Neural progenitor cell (in vitro differentiated cells): ENCODE results near the gene MRC2. TPM values are rescaled to one million over a fixed set of nuclear protein-coding genes. Genes with fewer than 3 reads are reported as not detected.
A peak's percentile ranks its signal among the peaks of the same experiment; 100 is the strongest.

Source experiments
- DNase-seq: peaks from one replicate; pipeline ENCODE4 v3.0.0-alpha.2; 2016; ENCODE audit warnings: low spot score
- H2AFZ ChIP-seq: fragments of 200-600 bp; sonication (generic); replicated peaks from 2 replicates; pipeline ENCODE4 v1.6.1; 2016; ENCODE audit warnings: antibody characterized with exemption
- H3F3A ChIP-seq: fragments of 200-600 bp; sonication (generic); 2 replicates; pipeline ENCODE4 v1.6.1; 2016; ENCODE audit warnings: antibody characterized with exemption, low read depth
- H3K27ac ChIP-seq: fragments of 200-600 bp; sonication (generic); 2 replicates; pipeline ENCODE4 v1.5.1; 2016; ENCODE audit warnings: mild to moderate bottlenecking
- H3K27me3 ChIP-seq: fragments of 200-600 bp; sonication (generic); 2 replicates; pipeline ENCODE4 v1.6.1; 2016; ENCODE audit warnings: mild to moderate bottlenecking, moderate library complexity
- H3K36me3 ChIP-seq: fragments of 200-600 bp; sonication (generic); 2 replicates; pipeline ENCODE4 v1.5.1; 2016
- H3K4me1 ChIP-seq: fragments of 200-600 bp; sonication (generic); 2 replicates; pipeline ENCODE4 v1.6.1; 2016; ENCODE audit warnings: mixed run types
- H3K4me2 ChIP-seq: fragments of 200-600 bp; sonication (generic); 2 replicates; pipeline ENCODE4 v1.6.1; 2016
- H3K4me3 ChIP-seq: fragments of 200-600 bp; sonication (generic); 2 replicates; pipeline ENCODE4 v1.5.1; 2016
- H3K79me2 ChIP-seq: fragments of 200-600 bp; sonication (generic); 2 replicates; pipeline ENCODE4 v1.6.1; 2016; ENCODE audit warnings: low read depth
- H3K9ac ChIP-seq: fragments of 200-600 bp; sonication (generic); 2 replicates; pipeline ENCODE4 v1.6.1; 2016
- H3K9me3 ChIP-seq: fragments of 200-600 bp; sonication (generic); 2 replicates; pipeline ENCODE4 v1.5.1; 2016; ENCODE audit warnings: low read depth
- H4K20me1 ChIP-seq: fragments of 200-600 bp; sonication (generic); 2 replicates; pipeline ENCODE4 v1.6.1; 2016; ENCODE audit warnings: low read depth
- H3K27ac Mint-ChIP-seq: 3 replicates; pipeline ENCODE4 v1.8.0; 2021; ENCODE audit warnings: mixed read lengths
- H3K27me3 Mint-ChIP-seq: 2 replicates; pipeline ENCODE4 v1.8.0; 2022; ENCODE audit warnings: low read depth, mild to moderate bottlenecking, inconsistent platforms, moderate library complexity, mixed read lengths; ENCODE audit not compliant: insufficient read depth
- H3K36me3 Mint-ChIP-seq: 3 replicates; pipeline ENCODE4 v1.8.0; 2021; ENCODE audit warnings: mixed read lengths
- H3K4me1 Mint-ChIP-seq: 3 replicates; pipeline ENCODE4 v1.8.0; 2021; ENCODE audit warnings: mixed read lengths
- H3K4me3 Mint-ChIP-seq: 3 replicates; pipeline ENCODE4 v1.8.0; 2021; ENCODE audit warnings: mild to moderate bottlenecking, moderate library complexity, mixed read lengths
- H3K9me3 Mint-ChIP-seq: 3 replicates; pipeline ENCODE4 v1.8.0; 2020; ENCODE audit warnings: mixed read lengths
- EZH2 ChIP-seq: fragments of 200-600 bp; sonication (generic); IDR thresholded peaks from 2 replicates; pipeline ENCODE4 v1.6.1; 2017; ENCODE audit warnings: antibody characterized with exemption, mild to moderate bottlenecking, moderate library complexity
- EZH2phosphoT487 ChIP-seq: fragments of 200-600 bp; sonication (generic); IDR thresholded peaks from 2 replicates; pipeline ENCODE4 v1.6.1; 2017; ENCODE audit warnings: antibody characterized with exemption
- total RNA-seq: library from RNA; depleted of rRNA; stranded (reverse); fragments of >200 nt; gene quantifications from 2 replicates; pipeline ENCODE4 v1.2.3, GENCODE V29; 2015; ENCODE audit warnings: low replicate concordance
- TF ChIP-seq, protein P1 (sequence below): fragments of 200-600 bp; sonication (generic); IDR thresholded peaks from 2 replicates; pipeline ENCODE4 v1.5.1; 2017; ENCODE audit warnings: antibody characterized with exemption, mild to moderate bottlenecking

MRC2 gene
- total RNA-seq, 1 donor from 2014 or later = 24.6 TPM

DNA sequence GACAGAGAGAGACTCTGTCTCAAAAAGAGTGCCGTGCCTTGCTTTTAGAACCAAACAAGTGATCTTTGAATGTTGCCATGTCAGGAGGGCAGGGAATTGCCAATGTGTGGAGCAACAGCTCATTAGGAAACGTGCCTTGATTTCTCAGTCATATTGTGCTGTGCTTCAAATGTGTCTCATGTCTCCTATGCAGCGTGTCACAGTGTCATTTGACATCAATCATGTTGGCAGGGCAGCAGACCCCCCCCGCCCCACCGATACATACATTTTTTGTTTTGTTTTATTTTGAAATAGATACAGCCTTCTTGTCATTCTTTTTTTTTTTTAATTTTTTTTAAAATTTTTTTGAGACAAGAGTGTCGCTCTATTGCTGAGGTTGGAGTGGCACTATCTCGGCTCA lies 22.1 kb downstream of the MRC2 start:
- TF ChIP-seq EZH2phosphoT487 = no peak
- H2AFZ ChIP-seq = no peak overlapping the region
- no peak overlapping the region for H3K27ac Mint-ChIP-seq
- H3K9ac ChIP-seq = no peak overlapping the region
- no peak overlapping the region for H3K4me2 ChIP-seq
- peaks cover 13% of the 10 kb centered on the region for H4K20me1 ChIP-seq
- H3K27me3 ChIP-seq = peaks cover 11% of the 10 kb centered on the region
- H3K4me3 ChIP-seq = no peak overlapping the region
- H3K79me2 ChIP-seq = no peaks in the 10 kb centered on the region
- no peak overlapping the region for H3K27ac ChIP-seq
- no peak for DNase-seq
- no peaks in the 10 kb centered on the region for H3K36me3 ChIP-seq
- peaks cover 46% of the 10 kb centered on the region for H3K4me1 Mint-ChIP-seq
- H3K9me3 Mint-ChIP-seq = no peaks in the 10 kb centered on the region
- no peaks in the 10 kb centered on the region for H3K9me3 ChIP-seq
- peaks cover 5% of the 10 kb centered on the region for H3K27me3 Mint-ChIP-seq
- H3K4me3 Mint-ChIP-seq = no peak overlapping the region
- peaks cover 27% of the 10 kb centered on the region for H3K4me1 ChIP-seq
- peaks cover 31% of the 10 kb centered on the region for H3F3A ChIP-seq
- H3K36me3 Mint-ChIP-seq = no peaks in the 10 kb centered on the region

DNA sequence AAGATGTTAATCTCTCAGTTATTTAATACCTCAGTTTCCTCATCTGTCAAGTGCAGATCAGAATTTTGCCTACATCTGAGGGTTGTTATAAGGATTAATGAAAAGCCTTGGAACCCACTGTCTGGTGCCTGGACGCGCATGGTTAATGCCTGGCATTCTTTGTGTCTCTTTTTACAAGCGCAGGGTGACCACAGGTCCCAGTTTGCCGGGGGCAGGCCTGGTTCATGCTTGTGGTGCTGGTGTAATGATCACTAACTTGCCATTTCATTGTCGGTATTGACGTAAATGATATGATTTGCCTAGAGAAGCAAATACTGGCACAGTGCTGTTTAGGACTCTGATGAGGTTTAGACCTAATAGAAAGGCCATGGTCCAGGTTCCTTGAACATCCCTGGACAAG lies 23.1 kb downstream of the MRC2 start:
- H3K4me3 Mint-ChIP-seq = no peak overlapping the region
- peaks cover 23% of the 10 kb centered on the region for H3K4me1 ChIP-seq
- H3K9ac ChIP-seq = no peak overlapping the region
- DNase-seq = no peak
- H3K9me3 ChIP-seq = no peaks in the 10 kb centered on the region
- H3K36me3 Mint-ChIP-seq = peaks cover under 1% of the 10 kb centered on the region
- H3K9me3 Mint-ChIP-seq = no peaks in the 10 kb centered on the region
- H3K27me3 ChIP-seq = peaks cover 11% of the 10 kb centered on the region
- H4K20me1 ChIP-seq = peaks cover 14% of the 10 kb centered on the region
- no peak overlapping the region for H3K4me3 ChIP-seq
- no peak for TF ChIP-seq EZH2phosphoT487
- TF ChIP-seq, protein P1, sequence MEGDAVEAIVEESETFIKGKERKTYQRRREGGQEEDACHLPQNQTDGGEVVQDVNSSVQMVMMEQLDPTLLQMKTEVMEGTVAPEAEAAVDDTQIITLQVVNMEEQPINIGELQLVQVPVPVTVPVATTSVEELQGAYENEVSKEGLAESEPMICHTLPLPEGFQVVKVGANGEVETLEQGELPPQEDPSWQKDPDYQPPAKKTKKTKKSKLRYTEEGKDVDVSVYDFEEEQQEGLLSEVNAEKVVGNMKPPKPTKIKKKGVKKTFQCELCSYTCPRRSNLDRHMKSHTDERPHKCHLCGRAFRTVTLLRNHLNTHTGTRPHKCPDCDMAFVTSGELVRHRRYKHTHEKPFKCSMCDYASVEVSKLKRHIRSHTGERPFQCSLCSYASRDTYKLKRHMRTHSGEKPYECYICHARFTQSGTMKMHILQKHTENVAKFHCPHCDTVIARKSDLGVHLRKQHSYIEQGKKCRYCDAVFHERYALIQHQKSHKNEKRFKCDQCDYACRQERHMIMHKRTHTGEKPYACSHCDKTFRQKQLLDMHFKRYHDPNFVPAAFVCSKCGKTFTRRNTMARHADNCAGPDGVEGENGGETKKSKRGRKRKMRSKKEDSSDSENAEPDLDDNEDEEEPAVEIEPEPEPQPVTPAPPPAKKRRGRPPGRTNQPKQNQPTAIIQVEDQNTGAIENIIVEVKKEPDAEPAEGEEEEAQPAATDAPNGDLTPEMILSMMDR = no peak
- no peak for TF ChIP-seq EZH2
- no peak overlapping the region for H3K27ac Mint-ChIP-seq
- H3K36me3 ChIP-seq = no peaks in the 10 kb centered on the region
- H3K27ac ChIP-seq = no peak overlapping the region
- H2AFZ ChIP-seq = no peak overlapping the region
- peaks cover 4% of the 10 kb centered on the region for H3K27me3 Mint-ChIP-seq
- peaks cover 45% of the 10 kb centered on the region for H3K4me1 Mint-ChIP-seq
- no peak overlapping the region for H3K4me2 ChIP-seq
- peaks cover 27% of the 10 kb centered on the region for H3F3A ChIP-seq
- H3K79me2 ChIP-seq = no peaks in the 10 kb centered on the region

DNA sequence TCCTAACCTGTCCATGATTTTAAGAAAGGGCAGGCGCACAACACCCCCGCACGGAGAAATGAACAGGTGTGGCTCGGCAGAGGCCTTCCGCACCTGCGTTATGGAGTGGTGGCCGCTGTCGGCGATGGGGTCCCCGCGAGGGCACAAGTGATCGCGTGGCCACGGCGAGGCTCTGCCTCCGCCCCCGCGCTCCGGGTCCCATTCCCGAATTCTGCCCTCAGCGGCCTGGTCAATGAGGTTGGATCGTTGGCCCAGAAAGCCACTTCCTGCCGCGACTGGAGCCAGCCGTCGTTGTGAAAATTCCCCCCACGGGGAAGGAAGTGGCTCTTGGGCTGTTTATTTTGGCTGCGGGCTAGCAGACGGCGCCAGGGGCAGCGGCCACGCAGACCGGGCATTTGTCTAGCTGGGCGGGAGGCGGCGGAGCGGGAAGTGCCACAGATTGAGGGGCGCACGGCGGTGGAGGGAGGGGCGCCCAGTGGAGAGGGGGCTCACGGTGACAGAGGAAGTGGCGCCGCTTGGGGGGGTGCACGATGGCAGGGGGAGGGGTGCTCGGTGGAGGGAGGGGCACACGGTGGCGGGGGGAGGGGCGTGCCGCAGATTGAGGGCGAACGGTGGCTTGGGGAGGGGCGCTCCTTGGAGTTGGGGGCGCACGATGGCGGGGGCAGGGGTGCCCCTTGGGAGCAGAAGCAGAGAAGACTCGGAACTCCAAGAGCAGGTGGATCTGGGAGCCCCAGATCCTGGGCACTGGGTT lies 25.0 kb downstream of the MRC2 start:
- H3K9me3 Mint-ChIP-seq = peaks cover 3% of the 10 kb centered on the region
- Histone ChIP-seq H3K36me3 (no peaks in the 10 kb centered on the region), H3K79me2 (no peaks in the 10 kb centered on the region), H3K4me3 (peak overlapping the region; percentile 53), H3K4me1 (peaks cover 31% of the 10 kb centered on the region), H2AFZ (peak overlapping the region; percentile 30), H3K9me3 (no peaks in the 10 kb centered on the region), H3F3A (peaks cover 37% of the 10 kb centered on the region), H3K27me3 (peaks cover 11% of the 10 kb centered on the region), H3K9ac (no peak overlapping the region), H3K27ac (peak overlapping the region; percentile 82), H4K20me1 (peaks cover 14% of the 10 kb centered on the region), H3K4me2 (peak overlapping the region; percentile 89)
- peak overlapping the region; percentile 78 for H3K27ac Mint-ChIP-seq
- peaks cover 59% of the 10 kb centered on the region for H3K4me1 Mint-ChIP-seq
- H3K27me3 Mint-ChIP-seq = peaks cover 2% of the 10 kb centered on the region
- DNase-seq = peak; percentile 63
- no peak for TF ChIP-seq EZH2
- peaks cover 7% of the 10 kb centered on the region for H3K36me3 Mint-ChIP-seq
- H3K4me3 Mint-ChIP-seq = peak overlapping the region; percentile 80

DNA sequence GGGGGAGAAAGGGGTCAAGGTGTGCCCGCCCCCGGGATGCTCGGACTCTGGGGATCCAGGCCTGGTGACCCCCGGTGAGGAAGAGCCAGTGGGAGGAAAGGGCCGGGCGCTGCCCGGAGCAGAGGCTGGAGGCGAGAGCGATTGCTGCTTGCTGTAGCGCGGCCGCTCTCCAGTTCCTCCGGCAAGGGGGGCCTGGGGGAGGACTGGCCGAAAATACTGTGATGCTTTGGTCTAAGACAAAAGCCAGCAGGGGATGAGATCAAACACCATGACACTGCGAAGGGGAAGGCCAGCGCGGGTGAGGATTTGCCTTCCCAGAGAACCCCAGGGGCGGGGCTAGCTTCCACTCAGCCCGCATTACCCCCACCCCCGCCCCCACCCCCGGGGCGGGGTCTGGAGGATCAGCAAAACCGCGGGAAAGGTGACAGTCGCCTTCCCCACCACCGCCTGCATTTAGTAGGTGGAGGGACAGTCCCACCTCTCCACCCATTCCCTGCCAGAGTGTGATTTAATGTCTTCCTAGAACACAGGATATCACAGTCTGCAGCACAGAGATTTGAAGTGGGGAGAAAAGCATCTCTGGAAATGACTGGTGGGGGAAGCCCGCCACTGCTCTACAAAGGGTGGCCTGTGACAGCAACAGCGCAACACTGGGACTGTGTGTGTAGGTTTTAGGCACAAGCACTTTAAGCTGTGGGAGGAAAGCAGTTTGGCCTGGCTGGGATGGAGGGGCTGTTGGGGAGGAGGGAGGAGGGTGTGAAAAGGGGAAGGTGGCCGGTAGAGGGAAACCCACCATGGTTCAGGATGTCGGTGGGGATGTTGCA lies 25.7 kb downstream of the MRC2 start:
- peaks cover 45% of the 10 kb centered on the region for H3F3A ChIP-seq
- no peaks in the 10 kb centered on the region for H3K79me2 ChIP-seq
- peaks cover 65% of the 10 kb centered on the region for H3K4me1 Mint-ChIP-seq
- H4K20me1 ChIP-seq = peaks cover 14% of the 10 kb centered on the region
- H3K27ac ChIP-seq = peak overlapping the region; percentile 82
- no peak for TF ChIP-seq EZH2phosphoT487
- no peak for TF ChIP-seq EZH2
- TF ChIP-seq, protein P1 = no peak
- H3K4me3 ChIP-seq = peak overlapping the region; percentile 53
- H3K27ac Mint-ChIP-seq = peak overlapping the region; percentile 78
- H3K36me3 ChIP-seq = no peaks in the 10 kb centered on the region
- H3K27me3 Mint-ChIP-seq = peaks cover 2% of the 10 kb centered on the region
- H3K4me3 Mint-ChIP-seq = peak overlapping the region; percentile 80
- no peaks in the 10 kb centered on the region for H3K9me3 ChIP-seq
- H3K9me3 Mint-ChIP-seq = peaks cover 3% of the 10 kb centered on the region
- H2AFZ ChIP-seq = peak overlapping the region; percentile 30
- peaks cover 39% of the 10 kb centered on the region for H3K4me1 ChIP-seq
- peak; percentile 95 for DNase-seq
- no peak overlapping the region for H3K9ac ChIP-seq
- H3K4me2 ChIP-seq = peak overlapping the region; percentile 89
- peaks cover 7% of the 10 kb centered on the region for H3K36me3 Mint-ChIP-seq
- H3K27me3 ChIP-seq = peaks cover 11% of the 10 kb centered on the region
